ENCODE measurements around the gene BPNT1.

DNA sequence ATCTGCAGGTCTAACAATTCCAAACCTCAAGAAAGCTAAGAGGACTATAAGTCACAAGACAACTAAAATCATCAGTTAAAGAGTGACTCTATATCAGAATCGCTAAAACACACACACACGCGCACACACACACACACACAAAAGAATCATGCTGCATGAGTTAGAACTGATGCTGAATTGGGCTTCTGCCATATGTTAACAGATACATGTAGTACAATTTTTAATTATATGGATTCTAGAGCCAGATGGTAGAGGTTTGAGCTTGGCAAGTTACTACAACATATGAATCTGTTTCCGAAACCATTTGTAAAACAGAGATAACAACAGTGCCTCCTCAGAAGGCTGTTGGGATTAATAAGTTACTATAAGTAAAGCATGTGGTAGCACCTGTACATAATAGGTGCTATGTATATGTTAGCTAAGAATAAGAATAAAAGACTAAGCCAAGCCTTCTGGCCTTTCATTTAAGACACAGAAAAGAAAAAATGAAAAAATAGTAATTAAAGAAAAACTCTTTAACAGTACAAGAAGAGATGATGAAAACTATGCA is 61.2 kb downstream of the BPNT1 start:
- TF ChIP-seq, protein P1, sequence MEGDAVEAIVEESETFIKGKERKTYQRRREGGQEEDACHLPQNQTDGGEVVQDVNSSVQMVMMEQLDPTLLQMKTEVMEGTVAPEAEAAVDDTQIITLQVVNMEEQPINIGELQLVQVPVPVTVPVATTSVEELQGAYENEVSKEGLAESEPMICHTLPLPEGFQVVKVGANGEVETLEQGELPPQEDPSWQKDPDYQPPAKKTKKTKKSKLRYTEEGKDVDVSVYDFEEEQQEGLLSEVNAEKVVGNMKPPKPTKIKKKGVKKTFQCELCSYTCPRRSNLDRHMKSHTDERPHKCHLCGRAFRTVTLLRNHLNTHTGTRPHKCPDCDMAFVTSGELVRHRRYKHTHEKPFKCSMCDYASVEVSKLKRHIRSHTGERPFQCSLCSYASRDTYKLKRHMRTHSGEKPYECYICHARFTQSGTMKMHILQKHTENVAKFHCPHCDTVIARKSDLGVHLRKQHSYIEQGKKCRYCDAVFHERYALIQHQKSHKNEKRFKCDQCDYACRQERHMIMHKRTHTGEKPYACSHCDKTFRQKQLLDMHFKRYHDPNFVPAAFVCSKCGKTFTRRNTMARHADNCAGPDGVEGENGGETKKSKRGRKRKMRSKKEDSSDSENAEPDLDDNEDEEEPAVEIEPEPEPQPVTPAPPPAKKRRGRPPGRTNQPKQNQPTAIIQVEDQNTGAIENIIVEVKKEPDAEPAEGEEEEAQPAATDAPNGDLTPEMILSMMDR (IDR thresholded peaks at IDR 0.05) = no peak
- TF ChIP-seq POLR2A (IDR thresholded peaks at IDR 0.05) = no peak
